Measurements from ENCODE around the gene MCM7. TPM values are rescaled to one million over a fixed set of nuclear protein-coding genes. Genes with fewer than 3 reads are reported as not detected.

The MCM7 gene
- total RNA-seq, 1 experiment from 2014 or later, result 240 TPM

DNA sequence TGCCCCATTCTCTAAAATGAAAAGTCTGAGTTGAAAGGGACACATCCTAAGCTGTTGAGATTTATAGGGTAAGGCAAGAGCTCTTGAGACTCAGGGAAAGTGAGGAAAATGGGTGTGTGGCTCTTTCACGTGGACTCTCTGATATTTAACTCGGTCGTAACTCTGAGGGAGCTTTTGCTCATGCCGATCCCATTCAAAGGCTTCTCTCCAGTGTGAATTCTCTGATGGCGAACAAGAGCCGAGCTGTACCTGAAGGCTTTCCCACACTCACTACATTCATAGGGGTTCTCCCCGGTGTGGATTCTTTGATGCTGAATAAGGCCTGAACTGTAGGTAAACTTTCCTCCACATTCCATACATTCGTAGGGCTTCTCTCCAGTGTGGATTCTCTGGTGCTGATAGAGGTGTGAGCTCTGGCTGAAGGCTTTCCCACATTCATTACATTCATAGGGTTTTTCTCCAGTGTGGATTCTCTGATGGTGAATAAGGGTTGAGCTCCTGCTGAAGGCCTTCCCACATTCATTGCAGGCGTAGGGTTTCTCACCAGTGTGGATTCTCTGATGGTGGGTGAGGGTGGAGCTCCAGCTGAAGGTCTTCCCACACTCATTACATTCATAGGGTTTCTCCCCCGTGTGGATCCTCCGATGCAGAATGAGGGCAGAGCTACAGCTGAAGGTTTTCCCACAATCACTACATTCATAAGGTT is 30.0 kb downstream of the MCM7 start:
- Mint-ChIP-seq H3K27me3 (ENCODE audit: insufficient read depth, unreplicated experiment) (no peaks in the 10 kb centered on the region), H3K27ac (ENCODE audit: unreplicated experiment) (no peak overlapping the region), H3K9me3 (ENCODE audit: unreplicated experiment) (peaks cover 34% of the 10 kb centered on the region), H3K4me1 (ENCODE audit: low read depth, unreplicated experiment) (no peaks in the 10 kb centered on the region), H3K4me3 (ENCODE audit: unreplicated experiment) (no peak overlapping the region), H3K36me3 (ENCODE audit: insufficient read depth, unreplicated experiment) (peaks cover 78% of the 10 kb centered on the region)
- Histone ChIP-seq H3K36me3 (ENCODE audit: control insufficient read depth, insufficient read depth, low read length) (peaks cover 39% of the 10 kb centered on the region), H3K4me1 (no peaks in the 10 kb centered on the region), H3K9me3 (peaks cover 31% of the 10 kb centered on the region), H3K27me3 (replicated peaks; ENCODE audit: control insufficient read depth, insufficient read depth, low read length) (no peaks in the 10 kb centered on the region), H3K4me3 (ENCODE audit: low read depth, low read length) (no peak overlapping the region)
- POLR2A ChIA-PET, result no interaction called here
- BruUV-seq (replicated peaks), result no TSS peak
- TF ChIP-seq, protein P1, sequence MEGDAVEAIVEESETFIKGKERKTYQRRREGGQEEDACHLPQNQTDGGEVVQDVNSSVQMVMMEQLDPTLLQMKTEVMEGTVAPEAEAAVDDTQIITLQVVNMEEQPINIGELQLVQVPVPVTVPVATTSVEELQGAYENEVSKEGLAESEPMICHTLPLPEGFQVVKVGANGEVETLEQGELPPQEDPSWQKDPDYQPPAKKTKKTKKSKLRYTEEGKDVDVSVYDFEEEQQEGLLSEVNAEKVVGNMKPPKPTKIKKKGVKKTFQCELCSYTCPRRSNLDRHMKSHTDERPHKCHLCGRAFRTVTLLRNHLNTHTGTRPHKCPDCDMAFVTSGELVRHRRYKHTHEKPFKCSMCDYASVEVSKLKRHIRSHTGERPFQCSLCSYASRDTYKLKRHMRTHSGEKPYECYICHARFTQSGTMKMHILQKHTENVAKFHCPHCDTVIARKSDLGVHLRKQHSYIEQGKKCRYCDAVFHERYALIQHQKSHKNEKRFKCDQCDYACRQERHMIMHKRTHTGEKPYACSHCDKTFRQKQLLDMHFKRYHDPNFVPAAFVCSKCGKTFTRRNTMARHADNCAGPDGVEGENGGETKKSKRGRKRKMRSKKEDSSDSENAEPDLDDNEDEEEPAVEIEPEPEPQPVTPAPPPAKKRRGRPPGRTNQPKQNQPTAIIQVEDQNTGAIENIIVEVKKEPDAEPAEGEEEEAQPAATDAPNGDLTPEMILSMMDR (IDR thresholded peaks at IDR 0.05; ENCODE audit: insufficient read depth in 1 of 2, low read depth in 1 of 2, low read length in 1 of 2, severe bottlenecking in 1 of 2, unreplicated experiment in 1 of 2), result no peak
- CTCF ChIA-PET, result no interaction called here
- intact Hi-C loops (cut with micrococcal nuclease; ENCODE audit: unreplicated experiment), result no loop called here
- DNase-seq, result no peak

DNA sequence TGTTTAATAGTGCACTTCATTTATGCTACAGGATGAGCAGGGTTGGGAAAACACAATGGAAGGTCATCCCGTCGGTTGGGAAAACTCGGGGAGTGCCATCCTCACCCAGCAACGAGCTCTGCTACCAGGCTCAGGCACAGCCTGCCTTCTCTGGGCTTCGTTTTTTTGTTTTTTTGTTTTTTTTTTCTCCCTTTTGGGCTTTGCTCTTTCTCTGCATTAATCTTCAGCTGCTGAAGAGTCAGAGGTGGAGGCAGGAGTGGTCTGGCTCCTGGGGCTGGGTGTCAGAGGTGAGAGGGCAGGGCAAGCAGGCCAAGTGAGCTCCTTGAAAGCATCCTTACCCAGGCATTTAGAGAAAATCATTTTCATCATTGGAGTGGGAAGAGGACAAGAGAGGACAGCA is 31.2 kb downstream of the MCM7 start:
- H3K27ac Mint-ChIP-seq (ENCODE audit: unreplicated experiment), result no peak overlapping the region
- no peaks in the 10 kb centered on the region for H3K27me3 Mint-ChIP-seq (ENCODE audit: insufficient read depth, unreplicated experiment)
- TF ChIP-seq, protein P1 (IDR thresholded peaks at IDR 0.05; ENCODE audit: insufficient read depth in 1 of 2, low read depth in 1 of 2, low read length in 1 of 2, severe bottlenecking in 1 of 2, unreplicated experiment in 1 of 2), result no peak
- H3K36me3 Mint-ChIP-seq (ENCODE audit: insufficient read depth, unreplicated experiment), result peaks cover 73% of the 10 kb centered on the region
- ChIA-PET POLR2A (no interaction called here), CTCF (no interaction called here)
- H3K27me3 ChIP-seq (replicated peaks; ENCODE audit: control insufficient read depth, insufficient read depth, low read length), result no peaks in the 10 kb centered on the region
- intact Hi-C loops (cut with micrococcal nuclease; ENCODE audit: unreplicated experiment), result no loop called here
- no peaks in the 10 kb centered on the region; the same call in 1 of the 2 replicates for H3K4me1 ChIP-seq
- peaks cover 34% of the 10 kb centered on the region for H3K9me3 Mint-ChIP-seq (ENCODE audit: unreplicated experiment)
- DNase-seq, result no peak
- H3K9me3 ChIP-seq, result peaks cover 31% of the 10 kb centered on the region
- no peak overlapping the region for H3K4me3 Mint-ChIP-seq (ENCODE audit: unreplicated experiment)
- H3K4me1 Mint-ChIP-seq (ENCODE audit: low read depth, unreplicated experiment), result no peaks in the 10 kb centered on the region
- no TSS peak for BruUV-seq (replicated peaks)
- no peak overlapping the region for H3K4me3 ChIP-seq (ENCODE audit: low read depth, low read length)
- H3K36me3 ChIP-seq (ENCODE audit: control insufficient read depth, insufficient read depth, low read length), result peaks cover 34% of the 10 kb centered on the region

DNA sequence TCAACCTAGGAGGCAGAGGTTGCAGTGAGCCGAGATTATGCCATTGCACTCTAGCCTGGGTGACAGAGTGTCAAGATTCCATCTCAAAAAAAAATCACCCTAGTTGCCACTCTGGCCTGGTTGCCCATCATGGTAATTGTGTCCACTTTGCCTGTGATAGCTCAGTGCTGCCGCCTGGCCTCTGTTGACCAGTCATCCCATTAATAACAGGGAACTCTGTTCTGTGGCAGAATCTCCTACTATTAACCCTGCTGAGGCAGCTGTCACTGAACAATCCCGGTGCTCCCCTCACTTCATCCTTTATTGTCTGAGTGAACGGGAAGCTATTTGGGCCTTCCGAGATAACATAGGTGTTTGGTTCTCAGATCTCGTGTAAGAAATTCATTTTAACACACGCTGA is 34.2 kb downstream of the MCM7 start:
- Histone ChIP-seq H3K4me3 (ENCODE audit: low read depth, low read length) (no peak overlapping the region), H3K27me3 (replicated peaks; ENCODE audit: control insufficient read depth, insufficient read depth, low read length) (no peaks in the 10 kb centered on the region), H3K36me3 (ENCODE audit: control insufficient read depth, insufficient read depth, low read length) (peaks cover 18% of the 10 kb centered on the region), H3K9me3 (peaks cover 15% of the 10 kb centered on the region), H3K4me1 (no peaks in the 10 kb centered on the region; the same call in 1 of the 2 replicates)
- peaks cover 19% of the 10 kb centered on the region for H3K9me3 Mint-ChIP-seq (ENCODE audit: unreplicated experiment)
- H3K27ac Mint-ChIP-seq (ENCODE audit: unreplicated experiment), result no peak overlapping the region
- BruUV-seq (replicated peaks), result no TSS peak
- no peak overlapping the region for H3K4me3 Mint-ChIP-seq (ENCODE audit: unreplicated experiment)
- CTCF ChIA-PET, result interaction anchor here (0.6 to 1.0 kb wide), 2 partner anchors 73 to 111 kb away, joined by 3 read pairs; no protein-coding TSS in a partner anchor
- POLR2A ChIA-PET, result interaction anchor here (1.4 kb wide), 1 partner anchor 12 kb away, joined by 4 read pairs; no protein-coding TSS in a partner anchor
- DNase-seq, result no peak
- intact Hi-C loops (cut with micrococcal nuclease; ENCODE audit: unreplicated experiment), result no loop called here
- H3K27me3 Mint-ChIP-seq (ENCODE audit: insufficient read depth, unreplicated experiment), result no peaks in the 10 kb centered on the region
- peaks cover 66% of the 10 kb centered on the region for H3K36me3 Mint-ChIP-seq (ENCODE audit: insufficient read depth, unreplicated experiment)
- TF ChIP-seq, protein P1 (IDR thresholded peaks at IDR 0.05; ENCODE audit: insufficient read depth in 1 of 2, low read depth in 1 of 2, low read length in 1 of 2, severe bottlenecking in 1 of 2, unreplicated experiment in 1 of 2), result no peak
- no peaks in the 10 kb centered on the region for H3K4me1 Mint-ChIP-seq (ENCODE audit: low read depth, unreplicated experiment)
